HG03108 (cell line): ENCODE results near the gene HAT1.

Source experiments
- ATAC-seq: cut with Tn5 transposase; IDR thresholded peaks from one replicate; pipeline ENCODE4 v1.9.1; 2021; ENCODE audit warnings: moderate library complexity; ENCODE audit not compliant: unreplicated experiment

HAT1 gene

GRCh38 chr2:171919453-171919852 is 2.8 kb upstream of the HAT1 start:
- ATAC-seq, result no peak

DNA sequence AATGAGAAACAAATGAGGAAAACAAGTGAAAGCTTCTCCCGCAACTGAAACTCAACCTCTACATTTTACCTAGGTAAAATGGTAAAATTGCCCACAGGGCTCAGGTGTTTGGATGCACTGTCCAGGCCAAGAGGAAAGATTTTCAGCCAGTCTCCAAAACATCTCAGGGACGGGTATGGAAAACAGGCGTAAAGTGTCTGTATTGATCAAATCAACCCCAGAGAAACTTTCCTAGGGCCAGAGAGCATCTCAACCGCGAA is 361 bp upstream of the HAT1 start:
- no peak for ATAC-seq

DNA sequence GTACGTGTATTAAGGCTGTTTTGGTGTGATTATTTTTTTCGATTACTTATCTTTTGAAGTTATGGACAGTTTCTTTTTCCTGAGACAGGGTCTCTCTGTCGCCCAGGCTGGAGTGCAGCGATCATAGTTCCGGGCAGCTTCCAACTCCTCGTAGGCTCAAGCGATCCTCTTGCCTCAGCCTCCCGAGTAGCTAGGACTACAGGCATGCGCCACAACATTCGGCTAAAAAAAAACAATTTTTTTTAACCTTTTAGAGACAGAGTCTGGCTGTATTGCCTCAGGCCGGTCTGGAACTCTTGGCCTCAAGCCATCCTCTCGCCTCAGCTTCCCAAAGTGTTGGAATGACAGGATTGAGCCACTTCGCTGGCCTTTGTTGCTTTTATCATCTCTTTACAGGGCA is 945 bp downstream of the HAT1 start:
- no peak for ATAC-seq

DNA sequence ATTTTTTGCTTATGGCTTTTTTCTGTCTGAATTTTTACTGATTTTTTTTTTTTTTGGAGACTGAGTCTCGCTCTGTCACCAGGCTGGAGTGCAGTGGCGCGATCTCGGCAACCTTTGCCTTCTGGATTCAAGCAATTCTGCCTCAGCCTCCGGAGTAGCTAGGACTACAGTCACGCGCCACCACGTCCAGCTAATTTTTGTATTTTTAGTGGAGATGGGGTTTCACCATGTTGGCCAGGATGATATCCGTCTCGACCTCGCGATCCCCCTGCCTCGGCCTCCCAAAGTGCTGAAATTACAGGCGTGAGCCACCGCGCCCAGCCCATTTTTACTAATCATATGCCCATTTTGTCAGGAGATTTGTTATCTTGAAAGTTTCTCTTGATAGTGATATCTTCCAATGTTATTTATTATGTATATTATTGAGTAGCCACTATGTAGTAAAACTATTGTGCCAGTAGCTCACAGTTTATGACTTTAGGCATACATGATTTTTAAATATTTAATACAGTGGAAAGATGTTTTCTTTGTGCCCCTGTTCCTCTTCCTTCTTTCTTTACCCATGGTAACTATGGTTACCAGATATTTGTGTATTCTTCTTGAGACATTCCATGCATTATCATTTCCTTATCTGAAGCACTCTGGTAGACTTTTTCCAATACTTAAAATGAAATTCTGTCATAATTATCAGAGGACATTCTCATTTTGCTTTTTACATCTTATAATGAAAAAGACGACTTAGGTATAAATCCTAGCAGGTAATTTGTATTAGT is 2.1 kb downstream of the HAT1 start:
- no peak for ATAC-seq

DNA sequence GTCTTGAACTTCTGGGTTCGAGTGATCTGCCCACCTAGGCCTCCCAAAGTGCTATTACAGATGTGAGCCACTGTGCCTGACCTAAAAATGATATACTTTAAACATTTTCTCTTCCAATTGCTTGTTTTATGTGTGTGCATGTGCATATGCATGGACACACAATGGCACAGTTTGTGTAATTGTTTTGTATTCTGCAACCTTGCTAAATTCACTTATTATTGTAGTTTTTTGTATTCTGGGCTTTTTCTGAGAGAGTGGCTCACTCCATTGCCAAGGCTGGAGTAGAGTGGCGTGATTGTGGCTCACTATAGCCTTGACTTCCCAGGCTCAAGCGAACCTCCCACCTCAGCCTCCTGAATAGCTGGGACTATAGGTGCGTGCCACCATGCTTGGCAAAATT is 8.1 kb downstream of the HAT1 start:
- ATAC-seq, result no peak

DNA sequence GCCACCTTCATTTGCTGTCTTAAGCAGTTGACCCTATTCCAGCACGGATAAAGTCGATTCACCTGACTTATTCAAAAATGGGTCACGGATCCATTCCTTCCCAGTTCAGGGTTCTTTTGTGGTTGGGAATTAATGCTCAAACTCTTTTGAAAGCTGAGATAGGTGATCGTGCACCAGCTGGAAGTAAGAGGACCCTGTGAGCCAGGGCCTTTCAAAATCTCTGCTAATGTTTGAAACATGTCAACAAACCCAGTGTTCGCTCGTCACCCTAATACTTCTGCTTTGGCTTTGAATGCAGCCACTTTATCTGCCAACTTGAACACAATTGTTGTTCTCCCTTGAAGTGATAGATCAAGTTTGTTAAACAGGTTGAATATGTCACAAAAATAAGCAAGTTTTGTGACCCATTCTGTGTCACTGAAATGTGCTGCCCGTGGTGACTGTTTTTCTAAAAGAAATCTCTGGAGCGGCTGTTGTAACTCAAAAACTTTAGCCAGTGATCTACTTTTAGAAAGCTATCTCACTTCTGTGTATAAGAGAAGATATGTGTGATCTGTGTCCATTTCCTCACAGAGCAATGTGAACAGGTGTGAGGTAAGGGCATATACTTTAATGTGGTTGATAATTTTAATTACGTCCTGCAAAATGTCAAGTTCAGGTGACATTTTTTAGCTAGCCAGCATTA is 16.9 kb downstream of the HAT1 start:
- no peak for ATAC-seq

DNA sequence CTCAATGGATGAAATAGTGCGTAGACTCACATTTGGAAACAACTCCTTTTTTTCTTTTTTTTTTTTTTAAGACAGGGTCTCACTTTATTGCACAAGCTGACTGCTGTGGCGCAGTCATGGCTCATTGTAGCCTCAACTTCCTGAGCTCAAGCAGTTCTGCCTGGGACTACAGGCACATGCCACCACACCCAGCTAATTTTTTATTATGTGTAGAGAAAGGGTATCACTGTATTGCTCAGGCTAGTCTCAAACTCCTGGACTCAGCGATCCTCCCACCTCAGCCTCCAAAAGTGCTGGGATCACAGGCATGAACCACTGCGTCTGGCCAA is 17.4 kb downstream of the HAT1 start:
- ATAC-seq, result no peak

- no peak for ATAC-seq
Measured at GRCh38 chr2:171941316-171941699, 19.0 kb downstream of the HAT1 start.

DNA sequence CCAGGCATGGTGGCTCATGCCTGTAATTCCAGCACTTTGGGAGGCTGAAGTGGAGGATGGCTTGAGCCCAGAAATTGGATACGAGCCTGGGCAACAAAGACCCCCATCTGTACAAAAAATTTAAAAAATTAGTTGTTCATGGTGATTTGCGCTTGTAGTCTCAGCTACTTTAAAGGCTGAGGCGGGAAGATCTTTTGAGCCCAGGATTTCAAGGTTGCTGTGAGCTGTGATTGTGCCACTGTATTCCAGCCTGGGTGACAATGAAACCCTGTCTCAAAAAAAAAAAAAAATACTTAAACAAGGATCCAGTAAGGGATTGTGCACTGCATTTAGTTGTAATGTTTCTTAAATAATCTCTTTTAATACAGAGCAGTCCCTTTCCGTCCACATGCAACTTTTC is 21.6 kb downstream of the HAT1 start:
- ATAC-seq, result no peak

DNA sequence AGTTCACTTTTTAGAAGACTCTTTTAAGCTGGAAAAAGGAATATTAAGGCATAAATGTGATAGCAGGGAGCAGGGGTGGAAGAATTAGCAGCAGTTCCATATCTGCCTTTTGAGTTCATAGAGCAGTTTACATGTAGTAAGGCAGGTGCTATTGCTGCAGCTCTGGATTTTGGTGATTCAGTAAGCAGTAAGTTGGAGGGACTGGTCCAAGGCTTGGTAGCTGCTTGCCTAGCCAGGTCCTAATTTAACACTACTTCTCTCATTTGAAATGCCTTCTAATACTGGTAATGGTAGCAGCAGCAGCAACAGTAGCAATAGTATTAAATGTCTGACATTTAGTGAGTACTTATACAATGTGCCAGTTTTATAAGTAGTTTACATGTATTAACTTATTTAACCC is 30.0 kb downstream of the HAT1 start:
- ATAC-seq, result no peak

- no peak for ATAC-seq
Measured at GRCh38 chr2:171952748-171953147, 30.5 kb downstream of the HAT1 start.

- ATAC-seq, result no peak
Measured at GRCh38 chr2:171956135-171956825, 34.0 kb downstream of the HAT1 start.

GRCh38 chr2:171957061-171957460 is 34.8 kb downstream of the HAT1 start:
- ATAC-seq, result no peak

GRCh38 chr2:171958475-171958874 is 36.2 kb downstream of the HAT1 start:
- no peak for ATAC-seq

DNA sequence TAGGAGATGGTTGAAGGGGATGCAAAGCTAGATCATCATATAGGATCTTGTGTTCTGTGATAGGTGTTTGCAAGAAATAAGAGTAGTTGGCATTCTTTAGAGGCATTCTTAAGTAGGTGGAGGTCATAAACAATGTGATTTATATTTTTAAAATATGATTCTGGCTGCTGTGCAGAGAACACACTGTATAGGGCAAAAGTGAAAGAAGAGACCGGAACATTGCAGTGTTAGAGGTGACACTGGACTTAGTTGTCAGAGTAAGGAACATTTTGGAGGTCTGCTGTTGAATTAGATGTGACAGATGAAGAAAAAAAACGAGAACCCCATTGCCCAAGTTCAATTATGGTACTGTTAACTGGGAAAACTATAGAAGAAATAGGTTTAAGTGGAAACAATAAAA is 37.7 kb downstream of the HAT1 start:
- no peak for ATAC-seq

DNA sequence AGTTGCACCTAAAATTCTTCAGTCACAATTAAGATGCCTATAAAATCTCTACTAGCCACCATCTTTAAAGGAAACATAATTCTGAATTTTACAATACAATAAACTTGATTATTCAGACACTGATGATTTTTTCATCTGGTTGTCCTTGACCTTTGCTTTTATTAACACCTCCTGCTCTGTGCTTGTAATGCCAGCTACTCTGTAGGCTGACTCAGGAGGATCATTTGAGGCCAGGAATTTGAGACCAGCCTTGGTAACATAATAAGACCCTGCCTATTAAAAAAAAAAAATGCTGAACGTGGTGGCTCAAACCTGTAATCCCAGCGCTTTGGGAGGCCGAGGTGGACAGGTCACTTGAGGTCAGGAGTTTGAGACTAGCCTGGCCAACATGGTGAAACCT is 38.3 kb downstream of the HAT1 start:
- no peak for ATAC-seq

GRCh38 chr2:171963198-171963597 is 40.9 kb downstream of the HAT1 start:
- ATAC-seq, result no peak

GRCh38 chr2:171964308-171964707 is 42.0 kb downstream of the HAT1 start:
- ATAC-seq, result no peak

- no peak for ATAC-seq
Measured at GRCh38 chr2:171965238-171965637, 43.0 kb downstream of the HAT1 start.

DNA sequence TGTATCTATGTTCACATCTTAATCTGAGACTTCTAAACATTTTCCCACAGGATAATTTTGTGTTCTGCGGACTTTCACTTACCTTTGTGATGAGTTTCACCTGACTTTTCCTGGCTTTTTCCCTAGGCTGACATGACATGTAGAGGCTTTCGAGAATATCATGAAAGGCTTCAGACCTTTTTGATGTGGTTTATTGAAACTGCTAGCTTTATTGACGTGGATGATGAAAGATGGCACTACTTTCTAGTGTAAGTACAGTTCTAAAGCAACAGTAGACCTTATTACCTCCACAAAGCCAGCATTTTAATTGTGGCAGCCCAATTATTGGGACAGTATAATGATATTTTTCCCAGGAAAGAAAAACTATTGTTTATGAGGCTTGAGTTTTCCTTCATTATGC is 43.4 kb downstream of the HAT1 start:
- ATAC-seq, result no peak

DNA sequence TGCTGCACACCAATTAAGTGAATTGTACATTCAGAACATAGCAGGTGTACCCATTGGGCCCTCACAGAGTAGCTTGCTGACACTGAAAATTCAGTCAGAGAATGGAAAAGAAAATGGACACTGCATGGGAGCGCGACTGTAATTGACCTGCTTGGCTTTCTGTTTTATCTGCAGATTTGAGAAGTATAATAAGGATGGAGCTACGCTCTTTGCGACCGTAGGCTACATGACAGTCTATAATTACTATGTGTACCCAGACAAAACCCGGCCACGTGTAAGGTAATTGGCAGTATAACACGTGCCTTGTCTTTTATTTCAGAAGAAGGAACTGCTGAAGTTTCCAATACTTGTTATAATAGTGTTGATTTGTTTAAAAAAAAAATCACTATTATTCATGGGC is 44.0 kb downstream of the HAT1 start:
- ATAC-seq, result no peak

- ATAC-seq, result no peak
Measured at GRCh38 chr2:171966688-171967087, 44.4 kb downstream of the HAT1 start.

DNA sequence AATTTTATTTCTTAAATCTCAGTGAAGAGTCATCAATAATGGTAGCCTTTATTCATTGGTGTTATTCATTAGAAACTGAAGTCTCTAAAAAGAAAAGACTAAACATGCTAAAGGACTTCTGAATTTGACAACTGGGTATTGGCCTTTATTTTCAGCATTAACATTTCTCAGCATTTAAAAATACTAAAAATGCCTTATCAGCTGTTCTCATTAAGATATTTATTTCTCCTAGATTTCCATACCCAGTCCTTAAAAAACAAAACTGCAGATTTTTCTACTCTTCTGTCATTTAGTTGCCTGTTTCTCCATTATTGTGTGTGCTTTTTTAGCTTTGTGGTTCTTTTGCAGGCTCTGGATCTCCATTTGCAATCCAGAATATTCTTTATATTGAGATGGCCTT is 46.2 kb downstream of the HAT1 start:
- ATAC-seq, result no peak
